Tibial artery (tissue), 4 donors: ENCODE measurements around the gene CCSER1.
A peak's percentile ranks its signal among the peaks of the same experiment; 100 is the strongest.

Experiments used
- DNase-seq, 2 donors: peaks; one replicate each; pipeline ENCODE4 v3.0.0-alpha.2; 2019
- H3K27ac ChIP-seq, 2 donors: fragments of 200-600 bp; sonication (generic) in 1 of 2; 1 replicate in 1 of 2; 2 replicates in 1 of 2; pipeline ENCODE4 v1.5.1; 2018 to 2019; ENCODE audit warnings: mild to moderate bottlenecking in 1 of 2
- H3K27me3 ChIP-seq, 2 donors: fragments of 200-600 bp; sonication (generic) in 1 of 2; one replicate each; pipeline versions ENCODE4 v1.5.1 to v1.6.0; 2016 to 2019
- H3K36me3 ChIP-seq, 3 donors: fragments of 200-600 bp; sonication (generic) in 2 of 3; one replicate each; pipeline ENCODE4 v1.5.1; 2016 to 2019; ENCODE audit warnings: mild to moderate bottlenecking in 2 of 3
- H3K4me1 ChIP-seq, 4 donors: fragments of 200-600 bp; sonication (generic) in 2 of 4; 1 replicate in 3 of 4; 2 replicates in 1 of 4; pipeline ENCODE4 v1.5.1; 2016 to 2019
- H3K4me3 ChIP-seq, 2 donors: fragments of 200-600 bp; sonication (generic) in 1 of 2; 1 replicate in 1 of 2; 2 replicates in 1 of 2; pipeline ENCODE4 v1.5.1; 2018 to 2019; ENCODE audit warnings: mild to moderate bottlenecking in 2 of 2
- H3K9me3 ChIP-seq, 3 donors: fragments of 200-600 bp; sonication (generic) in 1 of 3; one replicate each; pipeline ENCODE4 v1.5.1; 2016 to 2019
- CTCF ChIP-seq, 2 experiments: fragments of 200-600 bp in 1 of 2; fragments of 450-650 bp in 1 of 2; IDR thresholded peaks; one replicate each; pipeline ENCODE4 v1.5.1; 2017 to 2019; ENCODE audit warnings: antibody characterized with exemption in 2 of 2, mild to moderate bottlenecking in 1 of 2, moderate library complexity in 1 of 2
- intact Hi-C: fragments of 100-400 bp; cut with DNase I; formaldehyde crosslinking; loops from one replicate; pipeline ENCODE4 v1.15.0; 2023; ENCODE audit warnings: low total_unique reads

Gene CCSER1

GRCh38 chr4:90317785-90318184 lies 190.6 kb downstream of the CCSER1 start:
- no peaks in the 10 kb centered on the region for H3K9me3 ChIP-seq
- H3K27ac ChIP-seq: peak overlapping the region in 1 of 2 donors; percentile 23
- peaks cover 0 to 16% (median 13%) of the 10 kb centered on the region in 4 donors for H3K4me1 ChIP-seq
- TF ChIP-seq CTCF (IDR thresholded peaks at IDR 0.05): no peak
- H3K36me3 ChIP-seq: no peaks in the 10 kb centered on the region
- no peaks in the 10 kb centered on the region for H3K27me3 ChIP-seq
- DNase-seq: no peak
- H3K4me3 ChIP-seq: no peak overlapping the region
- intact Hi-C loops: no loop called here

GRCh38 chr4:90318193-90318592 lies 191.0 kb downstream of the CCSER1 start:
- Histone ChIP-seq H3K27ac (peak overlapping the region in 1 of 2 donors; percentile 23), H3K4me3 (no peak overlapping the region), H3K27me3 (no peaks in the 10 kb centered on the region), H3K4me1 (peaks cover 0 to 16% (median 13%) of the 10 kb centered on the region in 4 donors), H3K36me3 (no peaks in the 10 kb centered on the region), H3K9me3 (no peaks in the 10 kb centered on the region)
- no peak for TF ChIP-seq CTCF (IDR thresholded peaks at IDR 0.05)
- intact Hi-C loops: no loop called here
- DNase-seq: no peak

- no peak for TF ChIP-seq CTCF (IDR thresholded peaks at IDR 0.05)
- no peak overlapping the region for H3K4me3 ChIP-seq
- no peak overlapping the region for H3K27ac ChIP-seq
- no peaks in the 10 kb centered on the region for H3K36me3 ChIP-seq
- no peaks in the 10 kb centered on the region for H3K4me1 ChIP-seq
- no peak for DNase-seq
- intact Hi-C loops: no loop called here
- no peaks in the 10 kb centered on the region for H3K27me3 ChIP-seq
- H3K9me3 ChIP-seq: no peaks in the 10 kb centered on the region
Measured at GRCh38 chr4:90328558-90328957, 201.4 kb downstream of the CCSER1 start.

- H3K4me3 ChIP-seq: no peak overlapping the region
- TF ChIP-seq CTCF (IDR thresholded peaks at IDR 0.05): no peak
- H3K9me3 ChIP-seq: no peaks in the 10 kb centered on the region
- H3K4me1 ChIP-seq: no peaks in the 10 kb centered on the region
- no peak for DNase-seq
- no peak overlapping the region for H3K27ac ChIP-seq
- intact Hi-C loops: no loop called here
- no peaks in the 10 kb centered on the region for H3K36me3 ChIP-seq
- H3K27me3 ChIP-seq: no peaks in the 10 kb centered on the region
Measured at GRCh38 chr4:90330546-90330945, 203.4 kb downstream of the CCSER1 start.

GRCh38 chr4:90345549-90346215 lies 218.5 kb downstream of the CCSER1 start:
- no peak for TF ChIP-seq CTCF (IDR thresholded peaks at IDR 0.05)
- no peaks in the 10 kb centered on the region for H3K4me1 ChIP-seq
- intact Hi-C loops: no loop called here
- H3K36me3 ChIP-seq: no peaks in the 10 kb centered on the region
- no peak overlapping the region for H3K4me3 ChIP-seq
- no peak for DNase-seq
- H3K9me3 ChIP-seq: no peaks in the 10 kb centered on the region
- no peak overlapping the region for H3K27ac ChIP-seq
- H3K27me3 ChIP-seq: no peaks in the 10 kb centered on the region

- intact Hi-C loops: no loop called here
- TF ChIP-seq CTCF (IDR thresholded peaks at IDR 0.05): no peak
- H3K9me3 ChIP-seq: no peaks in the 10 kb centered on the region
Measured at GRCh38 chr4:90349636-90350035, 222.4 kb downstream of the CCSER1 start.

More at GRCh38 chr4:90349636-90350035, 222.4 kb downstream of the CCSER1 start:
- Histone ChIP-seq H3K4me1 (no peaks in the 10 kb centered on the region), H3K27ac (no peak overlapping the region), H3K27me3 (no peaks in the 10 kb centered on the region), H3K36me3 (no peaks in the 10 kb centered on the region), H3K4me3 (no peak overlapping the region)
- DNase-seq: no peak
